Upper lobe of right lung (tissue), 1 donor: Measurements from ENCODE around the gene TMEM79. TPM values are rescaled to one million over a fixed set of nuclear protein-coding genes. Genes with fewer than 3 reads are reported as not detected.

ENCODE experiments used
- ATAC-seq: fragments of 200-7000 bp; cut with Tn5 transposase; one replicate; pipeline ENCODE4 v1.9.1; 2020; ENCODE audit warnings: mild to moderate bottlenecking, moderate library complexity
- DNase-seq: peaks from one replicate; pipeline ENCODE4 v3.0.0-alpha.2; 2020
- H3K27ac ChIP-seq: fragments of 200-600 bp; one replicate; pipeline ENCODE4 v1.8.0; 2022
- H3K27me3 ChIP-seq: fragments of 200-600 bp; one replicate; pipeline ENCODE4 v1.8.0; 2022; ENCODE audit warnings: mild to moderate bottlenecking
- H3K36me3 ChIP-seq: fragments of 200-600 bp; one replicate; pipeline ENCODE4 v1.8.0; 2022
- H3K4me1 ChIP-seq: fragments of 200-600 bp; one replicate; pipeline ENCODE4 v1.8.0; 2022
- H3K4me3 ChIP-seq: fragments of 200-600 bp; one replicate; pipeline ENCODE4 v1.8.0; 2022; ENCODE audit warnings: mild to moderate bottlenecking
- H3K9me3 ChIP-seq: fragments of 200-600 bp; one replicate; pipeline ENCODE4 v1.8.0; 2022
- CTCF ChIP-seq: fragments of 200-600 bp; IDR thresholded peaks from one replicate; pipeline ENCODE4 v1.8.0; 2022; ENCODE audit warnings: antibody characterized with exemption
- intact Hi-C: fragments of 100-400 bp; cut with DNase I; formaldehyde crosslinking; loops from one replicate; pipeline ENCODE4 v1.11.0; 2022
- total RNA-seq: library from RNA; stranded (reverse); fragmentation: NEBNext Ultra II Directional; extraction: Animal tissue kit (Norgen Biotek cat#: 25700); gene quantifications from one replicate; pipeline ENCODE4 v1.2.1, GENCODE V29; 2021
- donor health status: DM: no; HTN: yes; CAD: no; lungs with severe emphysema.

TMEM79 gene
- total RNA-seq, 1 donor from 2014 or later: 3.3 TPM

- H3K27ac ChIP-seq: no peak overlapping the region
- peaks cover 10% of the 10 kb centered on the region for H3K27me3 ChIP-seq
- TF ChIP-seq CTCF: no peak
- H3K4me3 ChIP-seq: no peak overlapping the region
- no peak for ATAC-seq
- peaks cover 31% of the 10 kb centered on the region for H3K36me3 ChIP-seq
- no peak for DNase-seq
- intact Hi-C loops: no loop called here
- H3K9me3 ChIP-seq: no peaks in the 10 kb centered on the region
- H3K4me1 ChIP-seq: peaks cover 21% of the 10 kb centered on the region
Observed at GRCh38 chr1:156242738-156243137, 41.4 kb upstream of the TMEM79 start.

- H3K9me3 ChIP-seq: no peaks in the 10 kb centered on the region
- no peak for TF ChIP-seq CTCF
- H3K27me3 ChIP-seq: peaks cover 10% of the 10 kb centered on the region
- H3K4me3 ChIP-seq: no peak overlapping the region
- no peak overlapping the region for H3K27ac ChIP-seq
- intact Hi-C loops: no loop called here
- peaks cover 19% of the 10 kb centered on the region for H3K36me3 ChIP-seq
- H3K4me1 ChIP-seq: peaks cover 21% of the 10 kb centered on the region
- ATAC-seq (no peak), DNase-seq (no peak)
Observed at GRCh38 chr1:156244126-156244525, 40.0 kb upstream of the TMEM79 start.

- H3K27ac ChIP-seq: no peak overlapping the region
- no peak for TF ChIP-seq CTCF
- DNase-seq (no peak), ATAC-seq (no peak)
- no peak overlapping the region for H3K4me3 ChIP-seq
- intact Hi-C loops: no loop called here
- H3K4me1 ChIP-seq: peaks cover 21% of the 10 kb centered on the region
- H3K36me3 ChIP-seq: peaks cover 19% of the 10 kb centered on the region
- H3K9me3 ChIP-seq: no peaks in the 10 kb centered on the region
- H3K27me3 ChIP-seq: peaks cover 10% of the 10 kb centered on the region
Observed at GRCh38 chr1:156244712-156245111, 39.4 kb upstream of the TMEM79 start.

GRCh38 chr1:156245451-156246232, 38.5 kb upstream of the TMEM79 start:
- intact Hi-C loops: no loop called here
- ATAC-seq (peak; percentile 43), DNase-seq (peak; percentile 73)
- H3K4me3 ChIP-seq: peak overlapping the region; percentile 34
- no peak overlapping the region for H3K27ac ChIP-seq
- peaks cover 21% of the 10 kb centered on the region for H3K4me1 ChIP-seq
- no peaks in the 10 kb centered on the region for H3K9me3 ChIP-seq
- no peak for TF ChIP-seq CTCF
- H3K27me3 ChIP-seq: peaks cover 10% of the 10 kb centered on the region
- peaks cover 23% of the 10 kb centered on the region for H3K36me3 ChIP-seq

- no peak overlapping the region for H3K4me3 ChIP-seq
- peaks cover 21% of the 10 kb centered on the region for H3K4me1 ChIP-seq
- no peak for TF ChIP-seq CTCF
- peaks cover 23% of the 10 kb centered on the region for H3K36me3 ChIP-seq
- no peaks in the 10 kb centered on the region for H3K9me3 ChIP-seq
- H3K27ac ChIP-seq: no peak overlapping the region
- ATAC-seq (no peak), DNase-seq (no peak)
- intact Hi-C loops: no loop called here
- peaks cover 10% of the 10 kb centered on the region for H3K27me3 ChIP-seq
Observed at GRCh38 chr1:156246241-156246780, 37.8 kb upstream of the TMEM79 start.
